ENCODE data around the gene SMARCAL1. TPM values are rescaled to one million over a fixed set of nuclear protein-coding genes. Genes with fewer than 3 reads are reported as not detected.

Gene SMARCAL1
- total RNA-seq, 1 experiment from 2014 or later = 20.9 TPM

DNA sequence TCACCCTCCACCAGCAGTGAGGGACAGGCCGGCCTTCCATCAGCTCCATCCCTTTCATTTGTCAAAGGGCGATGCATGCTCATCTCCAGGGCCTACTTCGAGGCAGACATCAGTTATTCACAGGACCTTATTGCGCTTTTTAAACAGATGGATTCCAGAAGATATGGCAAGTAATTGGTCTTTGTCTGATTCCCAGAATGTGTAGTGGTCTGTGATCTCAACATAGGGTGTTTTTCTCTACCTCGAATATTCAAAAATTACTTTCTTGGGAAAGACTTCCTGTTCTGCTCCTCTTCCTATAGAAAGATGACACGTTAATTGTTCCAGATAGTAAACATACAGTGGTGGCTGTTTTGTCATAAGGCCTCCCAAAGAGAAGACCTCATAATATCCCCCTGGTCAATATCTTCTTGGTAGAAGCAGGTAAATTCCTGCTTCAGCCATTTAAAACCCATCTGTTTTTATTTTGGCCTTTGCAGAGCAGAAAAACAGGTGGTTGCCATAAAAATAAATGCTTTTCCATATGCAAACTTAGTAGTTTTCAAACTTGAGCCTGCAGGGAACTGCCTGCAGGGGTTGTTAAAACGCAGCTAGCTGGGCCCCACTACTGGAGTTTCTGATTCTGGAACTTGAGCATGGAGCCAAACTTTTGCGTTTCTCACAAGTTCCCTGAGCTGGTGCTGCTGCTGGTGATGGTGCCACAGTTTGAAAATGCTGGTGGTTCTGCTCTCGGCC is 8.2 kb downstream of the SMARCAL1 start (continued):
- TF ChIP-seq, protein P1, sequence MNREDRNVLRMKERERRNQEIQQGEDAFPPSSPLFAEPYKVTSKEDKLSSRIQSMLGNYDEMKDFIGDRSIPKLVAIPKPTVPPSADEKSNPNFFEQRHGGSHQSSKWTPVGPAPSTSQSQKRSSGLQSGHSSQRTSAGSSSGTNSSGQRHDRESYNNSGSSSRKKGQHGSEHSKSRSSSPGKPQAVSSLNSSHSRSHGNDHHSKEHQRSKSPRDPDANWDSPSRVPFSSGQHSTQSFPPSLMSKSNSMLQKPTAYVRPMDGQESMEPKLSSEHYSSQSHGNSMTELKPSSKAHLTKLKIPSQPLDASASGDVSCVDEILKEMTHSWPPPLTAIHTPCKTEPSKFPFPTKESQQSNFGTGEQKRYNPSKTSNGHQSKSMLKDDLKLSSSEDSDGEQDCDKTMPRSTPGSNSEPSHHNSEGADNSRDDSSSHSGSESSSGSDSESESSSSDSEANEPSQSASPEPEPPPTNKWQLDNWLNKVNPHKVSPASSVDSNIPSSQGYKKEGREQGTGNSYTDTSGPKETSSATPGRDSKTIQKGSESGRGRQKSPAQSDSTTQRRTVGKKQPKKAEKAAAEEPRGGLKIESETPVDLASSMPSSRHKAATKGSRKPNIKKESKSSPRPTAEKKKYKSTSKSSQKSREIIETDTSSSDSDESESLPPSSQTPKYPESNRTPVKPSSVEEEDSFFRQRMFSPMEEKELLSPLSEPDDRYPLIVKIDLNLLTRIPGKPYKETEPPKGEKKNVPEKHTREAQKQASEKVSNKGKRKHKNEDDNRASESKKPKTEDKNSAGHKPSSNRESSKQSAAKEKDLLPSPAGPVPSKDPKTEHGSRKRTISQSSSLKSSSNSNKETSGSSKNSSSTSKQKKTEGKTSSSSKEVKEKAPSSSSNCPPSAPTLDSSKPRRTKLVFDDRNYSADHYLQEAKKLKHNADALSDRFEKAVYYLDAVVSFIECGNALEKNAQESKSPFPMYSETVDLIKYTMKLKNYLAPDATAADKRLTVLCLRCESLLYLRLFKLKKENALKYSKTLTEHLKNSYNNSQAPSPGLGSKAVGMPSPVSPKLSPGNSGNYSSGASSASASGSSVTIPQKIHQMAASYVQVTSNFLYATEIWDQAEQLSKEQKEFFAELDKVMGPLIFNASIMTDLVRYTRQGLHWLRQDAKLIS (CRISPR knock-in tag; IDR thresholded peaks at IDR 0.05; ENCODE audit: borderline replicate concordance) = no peak
- no peak for TF ChIP-seq EMX1 (CRISPR knock-in tag; IDR thresholded peaks at IDR 0.05)
- no peak for TF ChIP-seq JUN (CRISPR knock-in tag; IDR thresholded peaks at IDR 0.05)
- TF ChIP-seq NR3C1 (CRISPR knock-in tag; conservative IDR thresholded peaks at IDR 0.05; ENCODE audit: low read depth) = no peak

DNA sequence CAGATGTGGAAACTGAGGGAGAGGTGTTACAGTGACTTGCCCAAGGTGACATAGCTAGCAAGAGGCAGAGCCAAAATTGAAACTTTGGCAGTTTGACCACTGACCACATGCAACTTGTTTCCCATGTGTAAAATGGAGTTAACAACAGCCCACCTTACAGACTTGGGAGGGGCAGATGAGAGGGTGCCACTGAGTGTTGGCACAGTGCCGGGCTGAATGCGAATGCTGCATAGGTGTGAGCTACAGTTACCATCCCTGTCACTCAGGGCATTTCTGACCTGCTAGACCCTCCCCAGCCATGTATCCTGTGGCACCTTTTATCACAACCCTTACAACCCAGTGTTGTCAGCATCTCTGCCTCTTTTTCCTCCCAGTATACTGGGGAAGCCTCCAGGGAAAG is 10.8 kb downstream of the SMARCAL1 start:
- peaks cover 4% of the 10 kb centered on the region; the same call in 1 of the 2 replicates for H3K9me3 Mint-ChIP-seq
- H3K4me1 Mint-ChIP-seq = peaks cover 5% of the 10 kb centered on the region; the same call in 1 of the 2 replicates
- TF ChIP-seq, protein P2, sequence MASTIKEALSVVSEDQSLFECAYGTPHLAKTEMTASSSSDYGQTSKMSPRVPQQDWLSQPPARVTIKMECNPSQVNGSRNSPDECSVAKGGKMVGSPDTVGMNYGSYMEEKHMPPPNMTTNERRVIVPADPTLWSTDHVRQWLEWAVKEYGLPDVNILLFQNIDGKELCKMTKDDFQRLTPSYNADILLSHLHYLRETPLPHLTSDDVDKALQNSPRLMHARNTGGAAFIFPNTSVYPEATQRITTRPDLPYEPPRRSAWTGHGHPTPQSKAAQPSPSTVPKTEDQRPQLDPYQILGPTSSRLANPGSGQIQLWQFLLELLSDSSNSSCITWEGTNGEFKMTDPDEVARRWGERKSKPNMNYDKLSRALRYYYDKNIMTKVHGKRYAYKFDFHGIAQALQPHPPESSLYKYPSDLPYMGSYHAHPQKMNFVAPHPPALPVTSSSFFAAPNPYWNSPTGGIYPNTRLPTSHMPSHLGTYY (CRISPR knock-in tag; IDR thresholded peaks at IDR 0.05) = no peak
- no peak for TF ChIP-seq KAT7 (CRISPR knock-in tag; IDR thresholded peaks at IDR 0.05; ENCODE audit: borderline replicate concordance)
- TF ChIP-seq OVOL2 (CRISPR knock-in tag; IDR thresholded peaks at IDR 0.05; ENCODE audit: borderline replicate concordance) = no peak
- TF ChIP-seq, protein P3, sequence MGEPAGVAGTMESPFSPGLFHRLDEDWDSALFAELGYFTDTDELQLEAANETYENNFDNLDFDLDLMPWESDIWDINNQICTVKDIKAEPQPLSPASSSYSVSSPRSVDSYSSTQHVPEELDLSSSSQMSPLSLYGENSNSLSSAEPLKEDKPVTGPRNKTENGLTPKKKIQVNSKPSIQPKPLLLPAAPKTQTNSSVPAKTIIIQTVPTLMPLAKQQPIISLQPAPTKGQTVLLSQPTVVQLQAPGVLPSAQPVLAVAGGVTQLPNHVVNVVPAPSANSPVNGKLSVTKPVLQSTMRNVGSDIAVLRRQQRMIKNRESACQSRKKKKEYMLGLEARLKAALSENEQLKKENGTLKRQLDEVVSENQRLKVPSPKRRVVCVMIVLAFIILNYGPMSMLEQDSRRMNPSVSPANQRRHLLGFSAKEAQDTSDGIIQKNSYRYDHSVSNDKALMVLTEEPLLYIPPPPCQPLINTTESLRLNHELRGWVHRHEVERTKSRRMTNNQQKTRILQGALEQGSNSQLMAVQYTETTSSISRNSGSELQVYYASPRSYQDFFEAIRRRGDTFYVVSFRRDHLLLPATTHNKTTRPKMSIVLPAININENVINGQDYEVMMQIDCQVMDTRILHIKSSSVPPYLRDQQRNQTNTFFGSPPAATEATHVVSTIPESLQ (CRISPR knock-in tag; IDR thresholded peaks at IDR 0.05) = no peak
- no peak for TF ChIP-seq ZNF396 (CRISPR knock-in tag; IDR thresholded peaks at IDR 0.05; ENCODE audit: borderline replicate concordance)
- TF ChIP-seq, protein P4, sequence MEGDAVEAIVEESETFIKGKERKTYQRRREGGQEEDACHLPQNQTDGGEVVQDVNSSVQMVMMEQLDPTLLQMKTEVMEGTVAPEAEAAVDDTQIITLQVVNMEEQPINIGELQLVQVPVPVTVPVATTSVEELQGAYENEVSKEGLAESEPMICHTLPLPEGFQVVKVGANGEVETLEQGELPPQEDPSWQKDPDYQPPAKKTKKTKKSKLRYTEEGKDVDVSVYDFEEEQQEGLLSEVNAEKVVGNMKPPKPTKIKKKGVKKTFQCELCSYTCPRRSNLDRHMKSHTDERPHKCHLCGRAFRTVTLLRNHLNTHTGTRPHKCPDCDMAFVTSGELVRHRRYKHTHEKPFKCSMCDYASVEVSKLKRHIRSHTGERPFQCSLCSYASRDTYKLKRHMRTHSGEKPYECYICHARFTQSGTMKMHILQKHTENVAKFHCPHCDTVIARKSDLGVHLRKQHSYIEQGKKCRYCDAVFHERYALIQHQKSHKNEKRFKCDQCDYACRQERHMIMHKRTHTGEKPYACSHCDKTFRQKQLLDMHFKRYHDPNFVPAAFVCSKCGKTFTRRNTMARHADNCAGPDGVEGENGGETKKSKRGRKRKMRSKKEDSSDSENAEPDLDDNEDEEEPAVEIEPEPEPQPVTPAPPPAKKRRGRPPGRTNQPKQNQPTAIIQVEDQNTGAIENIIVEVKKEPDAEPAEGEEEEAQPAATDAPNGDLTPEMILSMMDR (IDR thresholded peaks at IDR 0.05) = no peak
- TF ChIP-seq EMX1 (CRISPR knock-in tag; IDR thresholded peaks at IDR 0.05) = no peak
- no peak for TF ChIP-seq TEAD1 (CRISPR knock-in tag; IDR thresholded peaks at IDR 0.05)
- peaks cover 50% of the 10 kb centered on the region for H3K36me3 Mint-ChIP-seq
- no peak overlapping the region for H3K4me3 Mint-ChIP-seq
- ATAC-seq (no peak), DNase-seq (ENCODE audit: low spot score) (no peak)
- no peak overlapping the region for H3K27ac Mint-ChIP-seq
- no peaks in the 10 kb centered on the region for H3K27me3 Mint-ChIP-seq (ENCODE audit: low read depth)
- ChIA-PET POLR2A (no interaction called here), CTCF (no interaction called here)

DNA sequence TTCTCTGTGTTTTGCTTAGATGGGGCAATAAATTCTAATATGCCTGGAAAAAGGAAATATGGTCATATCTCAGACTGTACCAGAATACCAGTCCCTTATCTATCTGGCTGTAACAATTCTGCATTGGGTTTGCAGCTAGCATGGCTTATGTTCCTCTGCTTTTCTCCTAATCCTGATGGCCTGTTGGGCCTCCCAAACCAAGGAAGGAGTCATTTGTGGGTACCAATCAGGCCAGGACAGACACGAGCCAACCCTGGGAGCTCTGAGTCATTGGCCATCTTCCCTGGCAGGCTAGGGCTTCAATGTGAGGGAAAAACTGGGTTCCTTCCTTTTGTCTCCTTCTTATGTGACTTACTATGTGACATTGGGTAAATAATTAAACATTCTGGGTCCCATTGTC is 12.0 kb downstream of the SMARCAL1 start:
- peaks cover 53% of the 10 kb centered on the region for H3K36me3 Mint-ChIP-seq
- ATAC-seq (no peak), DNase-seq (ENCODE audit: low spot score) (no peak)
- no peak overlapping the region for H3K4me3 Mint-ChIP-seq
- H3K4me1 Mint-ChIP-seq = peaks cover 5% of the 10 kb centered on the region; the same call in 1 of the 2 replicates
- POLR2A ChIA-PET = interaction anchor here (0.5 kb wide), 1 partner anchor 84 kb away, joined by 4 read pairs; no protein-coding TSS in a partner anchor
- H3K27me3 Mint-ChIP-seq (ENCODE audit: low read depth) = no peaks in the 10 kb centered on the region
- H3K27ac Mint-ChIP-seq = no peak overlapping the region
- H3K9me3 Mint-ChIP-seq = peaks cover 4% of the 10 kb centered on the region; the same call in 1 of the 2 replicates
- CTCF ChIA-PET = no interaction called here
- TF ChIP-seq, protein P5, sequence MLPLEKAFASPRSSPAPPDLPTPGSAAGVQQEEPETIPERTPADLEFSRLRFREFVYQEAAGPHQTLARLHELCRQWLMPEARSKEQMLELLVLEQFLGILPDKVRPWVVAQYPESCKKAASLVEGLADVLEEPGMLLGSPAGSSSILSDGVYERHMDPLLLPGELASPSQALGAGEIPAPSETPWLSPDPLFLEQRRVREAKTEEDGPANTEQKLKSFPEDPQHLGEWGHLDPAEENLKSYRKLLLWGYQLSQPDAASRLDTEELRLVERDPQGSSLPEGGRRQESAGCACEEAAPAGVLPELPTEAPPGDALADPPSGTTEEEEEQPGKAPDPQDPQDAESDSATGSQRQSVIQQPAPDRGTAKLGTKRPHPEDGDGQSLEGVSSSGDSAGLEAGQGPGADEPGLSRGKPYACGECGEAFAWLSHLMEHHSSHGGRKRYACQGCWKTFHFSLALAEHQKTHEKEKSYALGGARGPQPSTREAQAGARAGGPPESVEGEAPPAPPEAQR (CRISPR knock-in tag; IDR thresholded peaks at IDR 0.05) = no peak
- TF ChIP-seq ZNF396 (CRISPR knock-in tag; IDR thresholded peaks at IDR 0.05; ENCODE audit: borderline replicate concordance) (no peak), GABPB1 (CRISPR knock-in tag; IDR thresholded peaks at IDR 0.05) (no peak), PRRX2 (CRISPR knock-in tag; IDR thresholded peaks at IDR 0.05) (no peak)
- TF ChIP-seq, protein P6, sequence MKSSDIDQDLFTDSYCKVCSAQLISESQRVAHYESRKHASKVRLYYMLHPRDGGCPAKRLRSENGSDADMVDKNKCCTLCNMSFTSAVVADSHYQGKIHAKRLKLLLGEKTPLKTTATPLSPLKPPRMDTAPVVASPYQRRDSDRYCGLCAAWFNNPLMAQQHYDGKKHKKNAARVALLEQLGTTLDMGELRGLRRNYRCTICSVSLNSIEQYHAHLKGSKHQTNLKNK (CRISPR knock-in tag; IDR thresholded peaks at IDR 0.05) = no peak
- TF ChIP-seq, protein P7, sequence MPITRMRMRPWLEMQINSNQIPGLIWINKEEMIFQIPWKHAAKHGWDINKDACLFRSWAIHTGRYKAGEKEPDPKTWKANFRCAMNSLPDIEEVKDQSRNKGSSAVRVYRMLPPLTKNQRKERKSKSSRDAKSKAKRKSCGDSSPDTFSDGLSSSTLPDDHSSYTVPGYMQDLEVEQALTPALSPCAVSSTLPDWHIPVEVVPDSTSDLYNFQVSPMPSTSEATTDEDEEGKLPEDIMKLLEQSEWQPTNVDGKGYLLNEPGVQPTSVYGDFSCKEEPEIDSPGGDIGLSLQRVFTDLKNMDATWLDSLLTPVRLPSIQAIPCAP (CRISPR knock-in tag; IDR thresholded peaks at IDR 0.05) = no peak
- TF ChIP-seq, protein P8, sequence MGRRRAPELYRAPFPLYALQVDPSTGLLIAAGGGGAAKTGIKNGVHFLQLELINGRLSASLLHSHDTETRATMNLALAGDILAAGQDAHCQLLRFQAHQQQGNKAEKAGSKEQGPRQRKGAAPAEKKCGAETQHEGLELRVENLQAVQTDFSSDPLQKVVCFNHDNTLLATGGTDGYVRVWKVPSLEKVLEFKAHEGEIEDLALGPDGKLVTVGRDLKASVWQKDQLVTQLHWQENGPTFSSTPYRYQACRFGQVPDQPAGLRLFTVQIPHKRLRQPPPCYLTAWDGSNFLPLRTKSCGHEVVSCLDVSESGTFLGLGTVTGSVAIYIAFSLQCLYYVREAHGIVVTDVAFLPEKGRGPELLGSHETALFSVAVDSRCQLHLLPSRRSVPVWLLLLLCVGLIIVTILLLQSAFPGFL (CRISPR knock-in tag; IDR thresholded peaks at IDR 0.05; ENCODE audit: borderline replicate concordance) = no peak
- TF ChIP-seq, protein P9, sequence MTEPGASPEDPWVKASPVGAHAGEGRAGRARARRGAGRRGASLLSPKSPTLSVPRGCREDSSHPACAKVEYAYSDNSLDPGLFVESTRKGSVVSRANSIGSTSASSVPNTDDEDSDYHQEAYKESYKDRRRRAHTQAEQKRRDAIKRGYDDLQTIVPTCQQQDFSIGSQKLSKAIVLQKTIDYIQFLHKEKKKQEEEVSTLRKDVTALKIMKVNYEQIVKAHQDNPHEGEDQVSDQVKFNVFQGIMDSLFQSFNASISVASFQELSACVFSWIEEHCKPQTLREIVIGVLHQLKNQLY (CRISPR knock-in tag; IDR thresholded peaks at IDR 0.05) = no peak
